ENCODE measurements around the gene SEC16A.

The SEC16A gene

GRCh38 chr9:136403915-136404800 lies 78.7 kb downstream of the SEC16A start:
- FAIRE-seq (no peak), DNase-seq (ENCODE audit: insufficient read length, low spot score) (no peak)

GRCh38 chr9:136403538-136403914 lies 79.3 kb downstream of the SEC16A start:
- DNase-seq (ENCODE audit: insufficient read length, low spot score) (no peak), FAIRE-seq (no peak)

GRCh38 chr9:136402067-136402466 lies 80.8 kb downstream of the SEC16A start:
- no peak for DNase-seq (ENCODE audit: insufficient read length, low spot score)
- no peak for FAIRE-seq

GRCh38 chr9:136401173-136401922 lies 81.5 kb downstream of the SEC16A start:
- DNase-seq (ENCODE audit: insufficient read length, low spot score) (no peak), FAIRE-seq (no peak)

- DNase-seq (ENCODE audit: insufficient read length, low spot score) (peak; percentile 91), FAIRE-seq (peak; percentile 4)
Observed at GRCh38 chr9:136400038-136400834, 82.6 kb downstream of the SEC16A start, which contains the start of gene SNAPC4. TSS of gene SNAPC4 (minus strand) at chr9:136400170. CDS start at chr9:136398428, 1,742 bp downstream.

- FAIRE-seq = no peak
- peak; percentile 5 for DNase-seq (ENCODE audit: insufficient read length, low spot score)
Observed at GRCh38 chr9:136399176-136400037, 83.4 kb downstream of the SEC16A start.

GRCh38 chr9:136398286-136398685 lies 84.6 kb downstream of the SEC16A start:
- FAIRE-seq (no peak), DNase-seq (ENCODE audit: insufficient read length, low spot score) (no peak)

GRCh38 chr9:136397643-136398042 lies 85.2 kb downstream of the SEC16A start:
- DNase-seq (ENCODE audit: insufficient read length, low spot score) (no peak), FAIRE-seq (no peak)

- DNase-seq (ENCODE audit: insufficient read length, low spot score) (no peak), FAIRE-seq (no peak)
Observed at GRCh38 chr9:136396219-136396515, 86.7 kb downstream of the SEC16A start.

GRCh38 chr9:136395345-136396218 lies 87.3 kb downstream of the SEC16A start:
- DNase-seq (ENCODE audit: insufficient read length, low spot score) (no peak), FAIRE-seq (no peak)

GRCh38 chr9:136395020-136395340 lies 87.9 kb downstream of the SEC16A start:
- FAIRE-seq (no peak), DNase-seq (ENCODE audit: insufficient read length, low spot score) (no peak)

- FAIRE-seq (no peak), DNase-seq (ENCODE audit: insufficient read length, low spot score) (no peak)
Observed at GRCh38 chr9:136394312-136395019, 88.4 kb downstream of the SEC16A start.

GRCh38 chr9:136393531-136393930 lies 89.3 kb downstream of the SEC16A start:
- FAIRE-seq (no peak), DNase-seq (ENCODE audit: insufficient read length, low spot score) (no peak)

GRCh38 chr9:136392538-136393449 lies 90.0 kb downstream of the SEC16A start:
- DNase-seq (ENCODE audit: insufficient read length, low spot score) = no peak
- no peak for FAIRE-seq

- no peak for FAIRE-seq
- no peak for DNase-seq (ENCODE audit: insufficient read length, low spot score)
Observed at GRCh38 chr9:136391737-136392537, 90.9 kb downstream of the SEC16A start.
